ENCODE measurements around the gene PEPD.

PEPD gene

DNA sequence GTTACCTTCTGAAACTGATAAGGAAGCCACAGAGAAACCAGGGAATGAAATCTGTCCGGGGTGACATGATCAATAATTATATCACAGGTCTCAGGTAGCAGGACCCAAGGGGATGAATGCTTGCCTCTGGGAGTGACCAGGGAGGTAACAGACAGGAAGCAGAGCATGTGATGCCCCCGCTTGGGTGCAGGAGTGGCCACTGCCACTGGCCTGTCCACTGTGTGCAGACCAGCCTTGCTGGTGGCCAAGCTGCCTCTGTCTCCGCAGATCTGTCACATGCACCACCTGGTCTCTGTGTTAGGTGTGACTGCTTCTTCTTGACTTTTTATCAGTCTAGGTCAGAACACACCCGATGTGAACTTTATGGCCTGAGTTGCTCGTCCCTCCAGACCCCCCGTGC lies 71.8 kb downstream of the PEPD start:
- peaks cover 2% of the 10 kb centered on the region for H3K9me3 ChIP-seq (ENCODE audit: control insufficient read depth, low read length)
- no peak overlapping the region for H3K27ac ChIP-seq (ENCODE audit: insufficient read depth, low read depth, low read length, poor library complexity, severe bottlenecking)
- no peaks in the 10 kb centered on the region for H3K36me3 ChIP-seq (ENCODE audit: control insufficient read depth, insufficient read depth, low read length)
- H3K4me1 ChIP-seq (ENCODE audit: control insufficient read depth, insufficient read depth, low read length): no peaks in the 10 kb centered on the region
- H3K27me3 ChIP-seq (ENCODE audit: control insufficient read depth, insufficient read depth, low read length, poor library complexity, severe bottlenecking): no peaks in the 10 kb centered on the region
- no peak overlapping the region for H3K4me3 ChIP-seq (ENCODE audit: insufficient read depth, low read depth, low read length)
- WGBS, 2 experiments: 91 to 95% methylated on average over 6 of the region's 6 CpGs

GRCh38 chr19:33448159-33448516 lies 73.5 kb downstream of the PEPD start:
- H3K27ac ChIP-seq (ENCODE audit: insufficient read depth, low read depth, low read length, poor library complexity, severe bottlenecking): no peak overlapping the region
- 93 to 95% methylated on average over 9 of the region's 9 CpGs for whole genome bisulfite sequencing, 2 experiments
- no peaks in the 10 kb centered on the region for H3K4me1 ChIP-seq (ENCODE audit: control insufficient read depth, insufficient read depth, low read length)
- H3K4me3 ChIP-seq (ENCODE audit: insufficient read depth, low read depth, low read length): no peak overlapping the region
- H3K27me3 ChIP-seq (ENCODE audit: control insufficient read depth, insufficient read depth, low read length, poor library complexity, severe bottlenecking): no peaks in the 10 kb centered on the region
- H3K9me3 ChIP-seq (ENCODE audit: control insufficient read depth, low read length): peaks cover 2% of the 10 kb centered on the region
- no peaks in the 10 kb centered on the region for H3K36me3 ChIP-seq (ENCODE audit: control insufficient read depth, insufficient read depth, low read length)

DNA sequence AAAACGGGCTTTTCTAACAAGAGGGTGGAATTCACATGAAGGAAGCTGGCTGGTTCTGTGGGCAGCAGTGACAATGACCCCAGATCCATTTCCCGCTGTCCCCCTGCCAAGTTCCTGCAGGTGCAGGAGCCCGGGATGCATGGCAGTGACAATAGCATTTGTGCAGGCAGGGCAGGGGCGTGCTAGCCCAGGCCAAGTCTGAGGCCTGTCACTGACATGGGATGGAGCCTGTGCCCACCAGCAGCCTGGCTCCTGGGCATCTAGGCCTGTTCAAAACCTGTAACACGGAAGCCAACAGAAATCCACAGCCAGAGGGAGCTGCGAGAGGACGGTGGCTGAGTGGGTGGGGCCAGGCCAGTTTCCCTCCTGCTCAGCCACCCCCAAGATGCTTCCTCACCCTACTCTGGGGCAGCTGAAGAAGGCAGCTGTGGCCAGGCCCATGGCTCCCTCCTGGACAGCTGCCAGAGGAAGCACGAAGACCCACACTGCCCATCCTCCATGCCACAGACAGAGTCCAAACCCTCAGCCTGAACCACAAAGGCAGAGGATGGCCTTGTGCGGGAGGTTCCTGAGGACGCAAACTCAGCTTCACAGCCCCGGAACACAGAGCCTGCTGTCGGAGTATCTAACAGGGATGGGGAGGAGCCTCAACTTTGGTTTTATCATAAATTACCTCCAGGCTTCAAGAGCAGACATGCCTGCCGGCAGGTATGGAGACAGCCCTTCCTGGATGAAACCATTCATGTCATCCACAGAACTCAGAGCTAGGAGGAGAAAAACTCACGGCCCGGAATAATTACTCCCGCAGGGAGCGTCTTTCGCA lies 74.0 kb downstream of the PEPD start:
- no peaks in the 10 kb centered on the region for H3K4me1 ChIP-seq (ENCODE audit: control insufficient read depth, insufficient read depth, low read length)
- 88 to 90% methylated on average over 18 of the region's 18 CpGs for WGBS, 2 experiments
- no peak overlapping the region for H3K27ac ChIP-seq (ENCODE audit: insufficient read depth, low read depth, low read length, poor library complexity, severe bottlenecking)
- H3K9me3 ChIP-seq (ENCODE audit: control insufficient read depth, low read length): peaks cover 2% of the 10 kb centered on the region
- no peaks in the 10 kb centered on the region for H3K36me3 ChIP-seq (ENCODE audit: control insufficient read depth, insufficient read depth, low read length)
- H3K27me3 ChIP-seq (ENCODE audit: control insufficient read depth, insufficient read depth, low read length, poor library complexity, severe bottlenecking): no peaks in the 10 kb centered on the region
- no peak overlapping the region for H3K4me3 ChIP-seq (ENCODE audit: insufficient read depth, low read depth, low read length)

DNA sequence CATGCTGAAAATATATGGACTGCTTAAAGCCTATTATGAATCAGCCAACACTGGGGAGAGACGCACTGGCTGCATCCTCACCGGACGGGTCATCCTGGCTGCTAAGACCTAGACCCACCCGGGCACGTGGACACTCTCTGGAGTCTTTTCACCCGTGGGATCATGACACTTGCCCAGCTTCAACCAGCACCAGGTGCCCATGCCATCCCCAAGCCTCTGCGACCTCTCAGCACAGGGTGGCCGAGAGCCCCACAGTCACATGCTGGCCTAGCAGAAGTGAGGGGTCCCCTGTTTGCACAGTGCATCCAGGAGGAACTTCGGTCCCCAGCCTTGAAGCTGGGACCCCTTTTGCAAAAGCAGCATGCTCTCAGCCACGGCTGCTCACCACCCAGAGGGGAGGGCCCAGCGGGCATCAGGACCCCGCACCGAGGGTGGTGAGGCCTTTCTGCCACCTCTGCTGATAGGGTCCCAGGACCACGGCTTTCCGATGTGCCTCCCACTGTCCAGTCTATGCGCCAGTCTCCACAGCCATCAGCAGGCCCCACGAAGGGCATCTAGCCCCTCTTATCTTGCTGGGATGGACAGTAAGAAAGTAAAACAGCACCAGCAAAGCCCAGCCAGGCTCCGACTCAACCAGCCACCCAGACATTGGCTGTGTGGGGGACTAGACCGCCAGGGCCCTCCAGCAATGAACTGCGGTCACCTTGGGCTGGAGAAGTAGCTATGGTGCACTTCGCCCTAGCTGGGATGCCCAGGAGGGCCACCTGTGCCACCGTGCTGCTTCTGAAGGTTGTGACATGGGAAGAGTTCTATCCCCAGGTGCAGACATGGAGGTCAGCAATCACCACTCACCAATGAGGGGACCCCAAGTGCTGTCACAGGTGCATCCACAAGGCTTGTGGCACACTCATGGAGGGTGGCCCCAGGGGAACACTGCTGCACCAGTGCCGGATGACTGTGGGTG lies 75.0 kb downstream of the PEPD start:
- Histone ChIP-seq H3K36me3 (ENCODE audit: control insufficient read depth, insufficient read depth, low read length) (no peaks in the 10 kb centered on the region), H3K9me3 (ENCODE audit: control insufficient read depth, low read length) (peaks cover 2% of the 10 kb centered on the region), H3K27ac (ENCODE audit: insufficient read depth, low read depth, low read length, poor library complexity, severe bottlenecking) (no peak overlapping the region), H3K4me3 (ENCODE audit: insufficient read depth, low read depth, low read length) (no peak overlapping the region), H3K27me3 (ENCODE audit: control insufficient read depth, insufficient read depth, low read length, poor library complexity, severe bottlenecking) (no peaks in the 10 kb centered on the region), H3K4me1 (ENCODE audit: control insufficient read depth, insufficient read depth, low read length) (no peaks in the 10 kb centered on the region)
- whole genome bisulfite sequencing, 2 experiments: 93 to 94% methylated on average over 23 of the region's 23 CpGs

- WGBS, 2 experiments: 90 to 91% methylated on average over 17 of the region's 17 CpGs
- no peaks in the 10 kb centered on the region for H3K9me3 ChIP-seq (ENCODE audit: control insufficient read depth, low read length)
- no peak overlapping the region for H3K27ac ChIP-seq (ENCODE audit: insufficient read depth, low read depth, low read length, poor library complexity, severe bottlenecking)
These were observed 75.9 kb downstream of the PEPD start for GRCh38 chr19:33445442-33446329.

DNA sequence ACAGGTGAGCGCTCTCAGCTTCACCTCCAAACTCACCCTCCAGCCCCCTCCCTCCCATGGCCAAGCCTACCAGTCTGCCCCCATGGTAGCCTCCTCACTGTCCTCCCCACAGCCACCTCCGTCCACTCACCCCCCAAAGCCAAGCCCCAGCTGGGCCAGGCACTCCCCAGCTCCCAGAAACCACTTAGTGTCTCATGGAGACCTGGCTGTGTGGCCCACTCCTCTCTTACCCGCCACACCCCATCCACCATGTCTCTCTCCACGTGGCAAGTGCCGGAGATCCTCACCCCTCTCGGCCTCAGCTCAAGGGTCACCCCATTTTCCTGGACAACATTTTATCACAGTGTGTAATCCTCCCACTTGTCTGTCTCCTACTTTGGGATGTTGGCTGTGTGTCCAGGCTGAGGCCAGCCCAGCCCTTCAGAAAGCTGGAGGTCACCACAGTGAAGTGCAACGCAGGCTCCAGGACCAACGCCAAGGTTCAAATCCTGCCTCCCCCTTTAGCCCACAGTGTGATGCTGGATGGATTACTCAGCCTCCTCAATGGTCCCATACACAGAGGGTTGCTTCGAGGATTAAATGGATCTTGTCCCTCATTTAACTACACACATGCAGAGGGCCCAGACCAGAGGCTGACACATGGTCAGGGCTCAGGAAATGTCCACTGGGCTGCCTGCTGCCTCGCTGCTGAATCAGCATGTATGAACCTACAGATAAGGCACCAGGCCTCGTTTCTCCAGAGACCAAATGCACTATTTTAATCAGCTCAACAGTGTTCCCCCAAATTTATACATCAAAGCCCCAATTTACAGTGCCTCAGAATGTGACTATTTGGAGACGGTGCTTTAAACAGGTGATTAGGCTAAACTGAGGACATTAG lies 76.8 kb downstream of the PEPD start:
- Histone ChIP-seq H3K4me3 (ENCODE audit: insufficient read depth, low read depth, low read length) (no peak overlapping the region), H3K36me3 (ENCODE audit: control insufficient read depth, insufficient read depth, low read length) (no peaks in the 10 kb centered on the region), H3K27ac (ENCODE audit: insufficient read depth, low read depth, low read length, poor library complexity, severe bottlenecking) (no peak overlapping the region), H3K4me1 (ENCODE audit: control insufficient read depth, insufficient read depth, low read length) (no peaks in the 10 kb centered on the region), H3K9me3 (ENCODE audit: control insufficient read depth, low read length) (no peaks in the 10 kb centered on the region), H3K27me3 (ENCODE audit: control insufficient read depth, insufficient read depth, low read length, poor library complexity, severe bottlenecking) (no peaks in the 10 kb centered on the region)
- 91 to 93% methylated on average over 12 of the region's 12 CpGs for WGBS, 2 experiments

More at GRCh38 chr19:33445442-33446329, 75.9 kb downstream of the PEPD start:
- H3K4me1 ChIP-seq (ENCODE audit: control insufficient read depth, insufficient read depth, low read length): no peaks in the 10 kb centered on the region
- no peak overlapping the region for H3K4me3 ChIP-seq (ENCODE audit: insufficient read depth, low read depth, low read length)
- H3K27me3 ChIP-seq (ENCODE audit: control insufficient read depth, insufficient read depth, low read length, poor library complexity, severe bottlenecking): no peaks in the 10 kb centered on the region
- no peaks in the 10 kb centered on the region for H3K36me3 ChIP-seq (ENCODE audit: control insufficient read depth, insufficient read depth, low read length)

DNA sequence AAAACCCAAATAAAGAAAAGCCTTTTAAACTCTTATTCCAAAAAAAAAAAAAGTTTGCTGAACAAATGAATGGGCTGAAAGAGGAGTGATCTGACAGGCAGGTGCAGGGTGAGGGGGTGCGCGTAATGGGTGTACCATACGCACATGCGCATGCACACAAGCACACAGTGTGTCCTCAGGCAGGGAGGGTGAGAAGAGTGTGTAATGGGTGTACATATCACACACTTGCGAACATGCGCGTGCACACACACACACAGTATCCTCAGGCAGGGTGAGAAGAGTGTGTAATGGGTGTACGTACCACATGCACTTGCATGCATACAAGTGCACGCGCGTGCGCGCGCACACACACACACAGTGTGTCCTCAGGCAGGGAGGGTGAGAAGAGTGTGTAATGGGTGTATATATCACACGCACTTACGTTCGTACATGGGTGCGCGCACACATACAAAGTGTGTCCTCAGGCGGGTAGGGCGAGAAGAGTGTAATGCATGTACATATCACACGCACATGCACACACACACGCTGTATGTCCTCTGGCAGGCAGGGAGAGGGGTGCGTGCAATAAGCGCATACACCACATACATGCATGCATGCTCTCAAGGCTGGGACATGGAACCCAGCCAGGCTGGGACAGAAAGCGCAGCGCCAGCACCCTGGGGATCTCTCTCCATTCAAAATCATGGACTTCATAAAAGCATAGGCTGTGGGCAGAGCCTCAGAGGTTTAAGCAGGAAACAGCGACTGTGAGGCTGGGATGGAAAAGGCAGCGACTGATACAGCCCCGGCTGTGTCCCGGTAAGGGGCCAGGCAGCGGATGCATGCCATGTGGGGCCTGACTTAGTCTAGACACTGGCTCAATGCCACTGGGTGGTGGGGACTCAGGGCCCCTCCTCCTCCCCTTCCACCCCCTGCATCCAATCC lies 77.7 kb downstream of the PEPD start:
- H3K36me3 ChIP-seq (ENCODE audit: control insufficient read depth, insufficient read depth, low read length): no peaks in the 10 kb centered on the region
- H3K4me1 ChIP-seq (ENCODE audit: control insufficient read depth, insufficient read depth, low read length): no peaks in the 10 kb centered on the region
- 92 to 94% methylated on average over 32 of the region's 32 CpGs for WGBS, 2 experiments
- no peak overlapping the region for H3K4me3 ChIP-seq (ENCODE audit: insufficient read depth, low read depth, low read length)
- no peaks in the 10 kb centered on the region for H3K9me3 ChIP-seq (ENCODE audit: control insufficient read depth, low read length)
- H3K27me3 ChIP-seq (ENCODE audit: control insufficient read depth, insufficient read depth, low read length, poor library complexity, severe bottlenecking): no peaks in the 10 kb centered on the region
- H3K27ac ChIP-seq (ENCODE audit: insufficient read depth, low read depth, low read length, poor library complexity, severe bottlenecking): no peak overlapping the region

DNA sequence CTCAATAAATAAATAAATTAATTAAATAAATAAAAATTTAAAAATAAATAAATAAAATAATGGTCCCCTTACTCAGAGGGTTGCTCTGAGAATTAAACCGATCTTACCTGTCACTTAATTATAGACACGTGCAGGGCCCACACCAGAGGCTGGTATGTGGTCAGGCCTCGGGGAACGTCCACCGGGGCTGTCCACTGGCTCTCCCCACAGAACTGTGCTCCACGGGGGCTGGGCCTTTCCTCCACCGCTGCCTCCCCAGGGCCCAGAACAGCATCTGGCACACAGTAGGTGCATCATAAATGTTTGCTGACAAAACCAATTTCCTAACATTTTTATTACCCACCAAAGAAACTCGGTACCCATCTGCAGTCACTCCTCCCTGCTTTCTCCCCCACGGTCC lies 78.9 kb downstream of the PEPD start:
- Histone ChIP-seq H3K36me3 (ENCODE audit: control insufficient read depth, insufficient read depth, low read length) (no peaks in the 10 kb centered on the region), H3K27me3 (ENCODE audit: control insufficient read depth, insufficient read depth, low read length, poor library complexity, severe bottlenecking) (no peaks in the 10 kb centered on the region), H3K27ac (ENCODE audit: insufficient read depth, low read depth, low read length, poor library complexity, severe bottlenecking) (no peak overlapping the region), H3K9me3 (ENCODE audit: control insufficient read depth, low read length) (no peaks in the 10 kb centered on the region), H3K4me1 (ENCODE audit: control insufficient read depth, insufficient read depth, low read length) (no peaks in the 10 kb centered on the region), H3K4me3 (ENCODE audit: insufficient read depth, low read depth, low read length) (no peak overlapping the region)
- 93 to 95% methylated on average over 9 of the region's 9 CpGs for WGBS, 2 experiments

All from ectodermal cell (in vitro differentiated cells).